Measurements from ENCODE around the gene BANK1.

Gene BANK1

DNA sequence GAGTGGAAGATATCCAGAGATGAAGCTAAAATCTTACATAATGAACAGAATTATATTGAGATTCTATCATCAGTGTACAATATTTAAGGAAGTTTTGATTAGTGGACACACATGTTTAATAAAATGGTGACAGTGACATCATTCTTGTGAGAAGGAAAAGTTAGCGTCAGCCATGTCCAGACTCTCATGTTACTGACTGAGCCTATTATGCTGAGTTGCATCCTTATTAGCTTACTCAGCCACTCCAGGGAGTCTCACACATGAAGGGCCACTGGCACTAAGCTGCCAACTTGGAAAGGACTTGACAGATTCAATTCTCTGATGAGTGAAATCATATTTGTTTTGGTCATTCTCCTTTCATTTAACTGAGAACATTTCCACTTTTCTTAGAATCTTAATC lies 170.6 kb downstream of the BANK1 start:
- DNase-seq (ENCODE audit: low read depth): no peak

DNA sequence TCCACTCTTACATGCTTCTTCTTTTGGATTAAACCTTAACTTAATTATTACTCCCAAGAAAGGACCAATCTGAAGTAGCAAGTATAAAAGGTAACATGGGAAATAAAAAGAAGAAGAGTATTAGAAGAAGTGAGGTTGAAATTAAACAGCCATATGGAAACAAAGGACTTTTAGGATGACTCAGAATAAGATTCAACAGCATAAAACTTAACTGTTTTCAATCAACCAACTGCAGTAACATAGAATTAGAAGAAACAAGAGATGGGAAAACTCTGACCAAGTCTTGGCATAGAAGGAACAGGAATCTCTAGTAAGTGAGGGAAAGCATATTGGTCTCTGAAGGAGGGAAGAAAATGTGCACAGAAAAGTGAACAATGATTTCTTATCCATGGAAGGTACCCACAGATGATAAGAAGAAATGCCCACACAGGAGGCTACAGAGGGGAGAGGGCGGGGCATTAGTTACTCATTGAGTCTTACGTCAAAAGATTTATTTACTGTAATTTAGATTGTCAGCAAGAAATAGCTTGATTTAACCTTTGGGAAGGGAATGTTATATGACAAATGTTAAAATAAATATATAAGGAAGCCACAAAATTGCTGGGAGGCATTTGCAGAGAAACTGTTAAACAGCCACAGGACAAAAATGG lies 177.3 kb downstream of the BANK1 start:
- no peak for DNase-seq (ENCODE audit: low read depth)

DNA sequence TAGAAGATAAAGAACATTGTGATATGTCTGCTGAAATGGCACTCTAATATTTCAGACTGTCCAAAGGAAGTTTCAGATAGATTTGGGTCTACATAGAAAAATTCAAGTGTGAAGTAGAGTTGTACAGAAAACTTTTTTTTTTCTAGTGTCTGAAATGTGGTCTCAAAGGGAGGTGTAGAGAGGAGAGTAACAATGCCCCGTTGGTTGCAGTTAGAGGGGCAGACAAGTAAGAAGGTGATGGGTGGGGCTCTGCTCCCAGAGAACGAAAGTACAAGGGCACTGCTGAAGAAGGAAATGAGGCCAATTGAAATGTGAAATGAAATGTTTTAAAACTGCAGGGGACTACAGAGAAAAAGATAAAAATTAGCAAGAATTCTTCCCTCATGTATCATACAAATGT lies 177.8 kb downstream of the BANK1 start:
- no peak for DNase-seq (ENCODE audit: low read depth)

DNA sequence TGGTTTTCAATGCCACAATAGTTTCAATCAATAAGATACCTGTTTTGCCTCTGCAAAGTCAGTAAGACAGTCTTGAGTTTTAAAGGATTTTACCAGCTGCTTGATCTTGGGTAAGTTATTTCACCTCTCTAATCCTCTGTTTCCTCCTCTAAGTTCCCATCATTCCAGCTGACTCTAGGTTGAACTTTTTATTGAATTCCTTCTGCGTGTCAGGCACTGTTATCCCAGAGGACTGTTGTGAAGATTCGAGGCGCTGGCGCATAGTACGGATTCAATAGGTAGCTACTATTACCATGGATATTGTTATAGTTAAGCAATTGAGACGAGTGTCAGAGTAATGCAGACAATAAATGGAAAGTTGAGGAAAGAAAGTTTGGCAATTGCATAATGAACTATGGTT lies 179.4 kb downstream of the BANK1 start:
- no peak for DNase-seq (ENCODE audit: low read depth)

DNA sequence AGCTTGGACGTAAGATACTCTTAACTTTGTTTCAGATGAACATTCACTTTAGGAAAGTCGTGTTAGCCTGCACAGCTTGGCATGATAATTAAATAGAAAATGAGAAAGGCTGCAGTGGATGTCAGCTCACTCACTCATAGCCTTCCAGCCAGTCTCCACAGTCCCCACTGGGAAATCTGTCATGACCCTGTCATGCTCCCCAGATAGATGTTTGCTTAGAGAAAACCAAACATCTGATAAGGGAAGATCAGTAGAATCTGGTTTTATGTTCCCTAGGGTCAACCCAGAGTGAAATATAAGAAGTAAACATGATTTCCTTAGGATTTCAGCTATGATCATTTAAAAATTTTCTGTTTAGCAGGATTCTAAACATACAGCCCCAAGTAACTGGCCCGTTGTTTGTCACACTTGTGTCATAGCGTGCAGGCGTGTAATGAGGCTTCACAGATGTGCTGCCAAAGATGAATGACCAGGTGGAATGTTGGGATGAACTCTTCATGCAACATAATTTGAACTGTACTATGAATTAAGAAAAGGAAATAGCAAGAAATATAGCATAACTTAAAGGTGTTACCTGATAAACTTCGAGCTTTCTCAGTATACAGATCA lies 180.1 kb downstream of the BANK1 start:
- no peak for DNase-seq (ENCODE audit: low read depth)

DNA sequence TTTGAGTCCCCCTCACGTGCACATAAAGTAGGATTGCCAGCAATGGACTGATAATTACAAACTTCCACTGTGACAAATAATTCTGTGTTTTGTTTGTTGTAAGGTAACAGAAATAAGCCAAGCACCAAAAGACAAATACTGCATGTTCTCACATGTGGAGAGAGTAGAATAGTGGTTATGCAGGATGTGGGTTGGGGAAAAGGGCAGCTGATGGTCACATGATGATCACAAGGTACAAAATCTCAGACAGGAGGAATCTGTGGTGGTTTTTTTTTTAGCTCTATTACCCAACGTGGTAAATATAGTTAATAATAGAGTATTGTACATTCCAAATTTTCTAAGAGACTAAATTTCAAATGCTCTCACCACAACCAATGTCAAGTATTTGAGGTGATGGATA lies 182.3 kb downstream of the BANK1 start:
- DNase-seq (ENCODE audit: low read depth): no peak

DNA sequence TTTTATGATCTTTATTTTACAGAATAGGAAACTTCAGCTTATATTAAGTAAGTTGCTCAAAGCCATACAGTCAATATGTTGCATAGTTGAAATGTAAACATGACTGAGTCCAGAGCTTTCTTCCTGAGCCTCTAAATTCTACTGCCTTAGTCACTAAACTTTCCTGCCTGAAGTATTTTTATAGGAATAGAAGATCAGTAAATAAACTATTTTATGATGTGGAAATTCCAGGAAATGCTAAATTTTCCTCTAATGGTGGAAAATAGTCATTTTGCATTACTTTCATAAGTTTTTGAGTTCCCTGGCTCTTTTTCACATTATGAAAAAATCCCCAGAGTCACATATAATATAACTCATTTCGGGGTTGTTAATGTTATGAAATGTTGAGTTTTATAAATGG lies 182.8 kb downstream of the BANK1 start:
- DNase-seq (ENCODE audit: low read depth): no peak

DNA sequence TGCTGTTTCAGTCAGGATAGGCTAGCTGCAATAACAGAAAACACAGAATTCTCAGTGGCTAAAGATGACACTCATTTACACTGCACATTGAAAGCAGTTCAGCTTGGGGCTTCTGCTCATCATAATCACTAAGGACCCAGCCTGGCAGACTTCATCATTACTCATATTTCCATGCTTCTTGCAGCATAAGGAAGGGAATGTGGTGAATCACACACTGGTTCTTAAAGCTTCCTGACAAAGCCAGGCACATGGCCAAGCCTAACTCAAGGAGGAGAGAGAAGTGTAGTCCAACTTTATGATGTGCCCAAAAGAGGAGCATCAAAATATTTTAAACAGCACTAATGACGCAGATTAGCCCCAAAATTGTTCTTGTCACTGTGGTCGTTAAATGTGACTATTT lies 186.5 kb downstream of the BANK1 start:
- no peak for DNase-seq (ENCODE audit: low read depth)

DNA sequence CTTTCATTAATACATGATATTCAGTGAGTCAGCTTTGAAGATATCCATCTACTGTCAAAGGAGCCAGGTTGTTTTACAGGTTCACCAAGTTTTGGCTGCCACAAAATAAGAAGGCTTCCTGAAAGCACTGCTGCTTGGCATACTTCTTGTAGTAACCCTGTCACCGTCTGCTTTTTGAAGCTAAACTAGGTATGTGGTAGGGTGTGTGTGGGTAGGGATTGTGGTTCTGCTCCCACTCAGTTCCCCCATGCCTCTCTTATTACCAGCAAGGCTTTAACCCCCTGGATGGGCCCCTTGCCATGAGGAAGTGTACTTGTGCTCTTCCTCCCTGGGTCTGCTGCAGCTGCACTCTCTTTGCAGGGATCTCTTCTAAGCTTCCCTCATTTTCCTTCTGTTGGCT lies 191.2 kb downstream of the BANK1 start:
- DNase-seq (ENCODE audit: low read depth): peak; percentile 70

DNA sequence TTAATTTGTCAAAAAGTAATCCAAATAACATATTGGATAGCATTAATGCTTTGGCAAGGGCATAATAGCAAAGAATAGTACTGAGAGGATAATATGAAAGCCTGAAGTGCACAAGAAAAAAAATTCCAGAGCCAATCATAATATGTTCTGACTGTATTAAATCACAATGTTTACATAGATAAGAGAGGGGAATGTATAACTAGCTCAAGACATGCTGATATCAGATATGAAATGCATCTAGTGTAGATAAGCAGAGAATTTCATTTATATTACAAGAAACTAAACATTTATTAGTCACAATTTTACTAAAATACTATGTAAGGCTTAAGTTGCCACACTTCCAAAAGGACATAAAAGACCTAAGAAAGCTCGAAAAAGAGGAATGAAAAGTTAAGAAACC lies 193.3 kb downstream of the BANK1 start:
- DNase-seq (ENCODE audit: low read depth): no peak

DNA sequence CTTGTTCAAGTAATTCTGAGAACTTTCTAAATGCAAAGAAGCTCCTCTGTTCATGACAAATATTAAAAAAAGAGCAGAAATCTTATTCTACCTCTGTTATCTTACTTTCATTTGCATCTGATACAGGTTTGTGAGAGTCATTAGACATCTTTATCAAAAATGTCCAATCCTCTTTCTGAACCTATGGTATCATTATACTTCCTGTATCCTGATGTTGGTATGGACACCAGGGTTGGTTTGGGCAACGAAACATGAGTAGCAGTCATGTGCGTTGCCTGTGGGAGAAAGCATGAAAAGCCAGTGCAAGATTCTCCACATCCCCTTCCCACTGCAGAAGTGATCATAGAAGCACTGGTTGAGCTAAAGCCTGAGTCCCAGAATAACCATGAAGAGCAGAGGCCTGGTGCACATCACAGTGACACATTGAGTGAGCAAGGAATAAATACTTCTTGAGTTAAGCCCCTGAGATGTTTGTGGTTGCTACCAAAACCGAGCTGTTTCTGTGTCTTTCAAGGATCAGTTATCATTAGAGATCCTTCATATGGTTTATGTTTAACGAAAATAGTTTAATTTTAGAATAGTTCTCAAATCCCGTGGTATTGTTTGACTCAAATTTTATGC lies 197.2 kb downstream of the BANK1 start:
- no peak for DNase-seq (ENCODE audit: low read depth)

DNA sequence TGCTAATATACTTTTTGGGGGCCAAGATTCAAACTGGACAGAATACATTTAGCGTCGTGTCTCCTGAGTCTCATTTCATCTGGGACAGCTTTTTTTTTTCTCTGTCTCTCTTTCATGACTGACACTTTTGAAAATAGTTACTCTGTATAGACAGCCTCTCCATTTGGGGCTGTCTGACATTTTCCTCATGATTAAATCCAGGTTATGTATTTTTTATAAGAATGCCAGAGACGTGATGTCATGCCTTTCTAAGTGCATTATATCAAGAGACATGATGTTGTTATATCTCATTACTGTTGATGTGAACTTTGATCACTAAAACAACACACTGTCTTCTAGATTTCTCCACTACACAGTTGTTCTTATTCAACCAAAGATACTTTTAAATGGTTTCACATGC lies 199.0 kb downstream of the BANK1 start:
- no peak for DNase-seq (ENCODE audit: low read depth)

DNA sequence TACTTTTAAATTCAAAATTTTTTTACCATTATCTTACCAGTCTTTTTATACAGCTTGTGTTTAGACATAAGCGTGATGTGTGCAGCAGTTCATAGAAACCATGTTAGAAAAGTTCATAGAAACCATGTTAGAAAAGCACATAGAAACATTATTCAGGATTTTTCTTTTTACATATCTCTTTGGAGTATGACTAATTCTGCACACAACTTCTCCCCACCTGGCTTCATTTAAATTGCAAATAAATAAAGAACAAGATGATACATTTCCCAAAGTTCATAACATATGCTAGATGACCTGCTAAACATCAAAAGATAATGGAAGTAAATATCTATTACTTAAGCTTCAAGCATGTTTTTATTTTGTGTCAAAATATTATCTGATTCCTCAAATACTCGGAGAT lies 201.9 kb downstream of the BANK1 start:
- no peak for DNase-seq (ENCODE audit: low read depth)

DNA sequence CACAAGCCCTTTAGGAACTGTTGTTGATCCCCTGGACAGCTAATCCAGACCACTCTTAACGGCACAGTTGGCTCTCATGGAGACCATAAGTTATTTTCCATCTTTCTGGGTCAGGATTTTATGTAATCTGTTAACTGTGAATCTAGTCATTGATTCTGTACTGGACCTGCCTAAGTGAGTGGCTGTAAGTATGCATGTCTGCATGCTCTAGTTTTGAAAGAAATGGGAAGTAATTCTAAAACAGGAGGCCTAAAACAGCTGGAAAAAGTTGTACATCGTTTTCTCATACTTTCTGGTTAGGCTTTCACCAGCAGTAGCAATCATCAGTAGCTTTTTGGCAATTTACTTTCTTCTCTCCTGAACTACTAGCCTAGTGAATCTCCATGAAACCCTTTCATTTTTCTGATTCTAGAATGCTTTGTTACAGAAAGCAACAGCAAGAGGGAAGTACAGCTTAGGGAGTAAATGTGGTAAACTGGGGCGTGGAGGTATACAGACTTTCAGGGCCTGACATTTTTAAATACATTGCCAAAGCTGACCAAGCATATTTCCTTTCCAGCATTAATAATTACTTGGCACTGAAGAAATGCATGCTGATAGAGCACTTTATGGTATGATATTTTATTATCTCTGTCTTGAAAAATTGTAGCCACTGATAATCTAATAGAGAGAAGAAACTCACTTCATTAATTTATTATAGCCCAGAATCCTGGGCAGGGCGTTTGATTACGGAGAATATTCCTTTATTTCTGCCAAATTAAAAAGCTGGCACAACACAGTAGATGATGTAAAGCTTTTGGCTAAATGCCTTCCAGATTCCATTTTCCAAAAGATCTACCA lies 202.7 kb downstream of the BANK1 start:
- no peak for DNase-seq (ENCODE audit: low read depth)

DNA sequence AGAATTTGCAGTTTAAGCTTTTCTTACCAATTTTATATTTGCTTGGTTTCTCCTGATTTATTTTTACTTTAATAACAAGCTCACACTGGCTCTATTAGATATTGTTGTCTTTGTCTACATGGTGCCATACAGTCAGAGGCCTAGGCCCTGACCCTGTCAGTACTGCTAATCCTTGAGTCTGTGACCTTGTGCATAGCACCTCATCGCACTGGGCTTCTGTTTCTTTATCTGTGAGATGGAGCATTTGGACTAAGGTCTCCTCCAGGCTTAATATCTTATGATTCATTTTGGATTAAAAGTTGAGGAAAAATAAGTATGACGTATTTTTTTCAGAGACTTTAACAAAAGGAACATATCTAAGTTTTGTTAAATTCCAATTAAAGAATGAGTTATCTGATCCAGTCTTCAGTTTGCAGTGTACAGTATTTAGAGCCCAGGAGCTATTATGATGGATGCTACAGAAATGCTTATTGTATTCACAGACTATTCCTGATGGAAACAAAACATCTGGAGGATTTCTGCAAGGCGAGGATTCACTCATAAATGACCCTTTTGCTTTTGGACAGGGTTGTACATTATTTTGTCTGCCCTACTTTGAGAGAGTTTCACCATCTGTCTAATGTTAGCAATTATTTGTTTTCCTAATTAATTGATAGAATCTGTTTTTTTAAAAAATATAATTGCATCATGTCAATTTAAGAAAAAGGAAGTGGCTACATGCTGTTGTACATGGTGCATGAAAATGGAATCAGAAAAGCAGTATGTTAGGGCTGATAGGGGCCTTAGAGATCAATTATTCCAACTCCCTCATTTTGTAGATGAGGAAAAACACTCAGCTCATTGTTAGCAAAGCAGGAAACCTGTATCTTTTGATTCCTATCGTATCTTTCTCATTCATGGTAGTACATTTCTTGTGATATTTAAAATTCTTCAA lies 203.6 kb downstream of the BANK1 start:
- DNase-seq (ENCODE audit: low read depth): peak; percentile 27

DNA sequence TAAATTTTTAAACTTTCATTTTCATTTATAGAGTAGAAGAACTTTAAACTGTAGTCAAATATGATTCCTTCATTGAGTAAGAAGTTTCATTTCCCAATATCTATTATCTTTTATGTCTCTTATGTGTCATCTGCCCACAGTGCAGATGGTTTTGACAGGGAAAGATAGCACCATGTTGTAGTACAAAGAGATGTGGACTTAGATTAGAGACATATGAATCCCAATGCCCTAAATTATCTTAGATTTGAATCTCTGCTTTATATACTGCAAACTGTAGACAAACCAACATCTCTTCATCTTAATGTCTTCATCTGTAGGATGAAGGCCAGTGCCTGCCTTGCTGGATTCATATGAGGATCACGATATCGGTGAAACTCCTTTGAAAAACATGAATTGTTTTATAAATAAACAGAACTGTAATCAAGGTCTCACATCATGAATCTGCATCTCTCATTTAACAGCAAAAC lies 217.5 kb downstream of the BANK1 start:
- DNase-seq (ENCODE audit: low read depth): no peak

DNA sequence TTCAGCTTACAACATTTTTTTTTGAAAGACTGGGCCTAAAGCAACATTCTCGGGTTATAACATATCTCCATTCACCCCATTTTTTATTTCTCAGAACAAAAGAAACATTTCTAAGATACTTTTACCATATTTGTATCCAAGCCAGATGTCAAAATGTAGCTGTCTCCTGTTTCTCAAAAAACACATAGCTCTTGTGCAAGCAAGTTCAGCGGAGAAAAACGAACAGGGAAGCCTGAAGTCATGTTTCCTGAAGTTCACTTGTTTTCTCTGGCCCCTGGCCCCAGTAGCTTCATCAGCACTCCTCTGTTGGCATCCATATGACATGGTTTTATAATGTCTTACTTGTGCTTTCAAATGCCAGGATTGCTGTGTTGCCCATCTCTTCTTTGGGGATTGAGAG lies 218.2 kb downstream of the BANK1 start:
- DNase-seq (ENCODE audit: low read depth): no peak

DNA sequence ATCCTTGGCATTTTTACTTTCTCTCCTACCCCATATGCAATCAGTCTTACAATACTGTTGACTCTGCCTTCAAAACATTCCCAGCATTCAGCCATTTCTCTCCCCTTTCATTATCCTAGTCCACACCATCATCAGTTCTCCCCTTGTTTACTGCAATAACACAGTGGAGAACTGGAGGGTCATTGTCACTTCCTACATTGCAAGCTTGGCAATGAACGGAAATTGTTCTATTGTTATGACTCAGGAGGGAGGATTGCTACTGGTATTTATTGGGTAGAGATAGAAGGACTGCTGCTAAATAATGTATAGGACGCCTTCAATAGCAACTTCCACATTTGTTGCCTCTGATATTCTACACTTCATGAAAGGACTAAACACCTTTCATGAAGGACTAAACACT lies 231.8 kb downstream of the BANK1 start:
- no peak for DNase-seq (ENCODE audit: low read depth)

DNA sequence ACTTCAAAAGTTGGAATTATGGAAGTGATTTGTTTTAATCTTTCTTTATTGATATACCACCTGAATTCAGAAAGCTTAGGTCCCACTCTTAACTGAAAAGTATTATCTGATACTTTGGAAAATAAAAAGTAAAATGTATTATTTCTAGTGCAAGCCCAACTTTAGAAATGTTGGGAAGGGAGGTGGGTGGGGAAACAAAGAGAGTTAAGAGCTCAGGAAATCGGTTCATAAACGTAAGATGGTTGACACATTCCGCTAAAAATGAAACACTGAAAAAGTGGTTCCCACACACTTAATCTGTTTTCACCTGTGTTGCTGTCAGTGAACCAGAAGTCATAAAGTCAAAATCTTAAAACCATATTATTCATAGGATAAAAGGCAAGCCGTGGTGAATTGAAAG lies 237.4 kb downstream of the BANK1 start:
- no peak for DNase-seq (ENCODE audit: low read depth)

DNA sequence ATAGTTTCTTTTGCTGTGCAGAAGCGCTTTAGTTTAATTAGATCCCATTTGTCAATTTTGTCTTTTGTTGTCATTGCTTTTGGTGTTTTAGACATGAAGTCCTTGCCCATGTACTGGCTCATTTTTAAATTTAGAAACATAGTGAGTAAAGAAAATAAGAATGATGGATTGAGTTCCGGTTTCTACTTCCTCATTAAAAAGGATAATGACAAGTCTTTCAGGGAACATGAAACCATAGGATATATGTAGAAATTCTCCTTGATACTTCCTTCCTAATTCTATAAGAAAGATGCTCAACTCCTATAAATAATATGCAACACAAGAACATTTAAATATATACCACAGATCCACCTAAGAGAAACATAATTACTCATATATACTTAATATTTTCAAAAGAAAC lies 240.9 kb downstream of the BANK1 start:
- no peak for DNase-seq (ENCODE audit: low read depth)

DNA sequence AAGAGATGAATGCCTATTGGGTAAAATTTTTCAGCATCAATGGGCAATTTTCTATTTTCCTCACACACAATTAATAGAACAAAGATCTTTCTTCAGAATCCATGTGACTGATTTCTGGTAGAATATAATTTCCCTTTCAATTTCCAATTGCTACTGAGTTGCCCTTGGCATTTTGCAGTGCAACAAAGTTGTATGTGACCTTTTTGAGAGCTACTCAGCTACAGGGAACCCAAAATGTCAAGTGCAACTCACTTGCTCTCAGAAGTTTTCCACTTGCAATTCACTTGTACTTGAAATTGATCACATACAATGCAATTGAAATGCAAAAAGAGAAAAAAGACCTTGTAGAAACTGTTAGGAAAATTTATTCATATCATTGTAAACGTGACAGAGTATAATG lies 245.5 kb downstream of the BANK1 start:
- DNase-seq (ENCODE audit: low read depth): no peak

Data from CMK (cell line).